Peyer's patch (tissue), 4 donors: ENCODE results near the gene ZNF311.

Experiments
- POLR2A ChIP-seq, 2 donors: fragments of 450-650 bp; IDR thresholded peaks; one replicate each; pipeline ENCODE4 v1.5.1; 2017; ENCODE audit warnings: antibody characterized with exemption in 2 of 2, mild to moderate bottlenecking in 2 of 2, moderate library complexity in 2 of 2
- TF ChIP-seq, protein P1 (sequence below), 6 experiments: fragments of 450-650 bp in 4 of 6; fragments of 200-600 bp in 2 of 6; sonication (generic) in 1 of 6; IDR thresholded peaks; one replicate each; pipeline ENCODE4 v1.5.1; 2017 to 2019; ENCODE audit warnings: antibody characterized with exemption in 6 of 6, mild to moderate bottlenecking in 3 of 6, moderate library complexity in 1 of 6

DNA sequence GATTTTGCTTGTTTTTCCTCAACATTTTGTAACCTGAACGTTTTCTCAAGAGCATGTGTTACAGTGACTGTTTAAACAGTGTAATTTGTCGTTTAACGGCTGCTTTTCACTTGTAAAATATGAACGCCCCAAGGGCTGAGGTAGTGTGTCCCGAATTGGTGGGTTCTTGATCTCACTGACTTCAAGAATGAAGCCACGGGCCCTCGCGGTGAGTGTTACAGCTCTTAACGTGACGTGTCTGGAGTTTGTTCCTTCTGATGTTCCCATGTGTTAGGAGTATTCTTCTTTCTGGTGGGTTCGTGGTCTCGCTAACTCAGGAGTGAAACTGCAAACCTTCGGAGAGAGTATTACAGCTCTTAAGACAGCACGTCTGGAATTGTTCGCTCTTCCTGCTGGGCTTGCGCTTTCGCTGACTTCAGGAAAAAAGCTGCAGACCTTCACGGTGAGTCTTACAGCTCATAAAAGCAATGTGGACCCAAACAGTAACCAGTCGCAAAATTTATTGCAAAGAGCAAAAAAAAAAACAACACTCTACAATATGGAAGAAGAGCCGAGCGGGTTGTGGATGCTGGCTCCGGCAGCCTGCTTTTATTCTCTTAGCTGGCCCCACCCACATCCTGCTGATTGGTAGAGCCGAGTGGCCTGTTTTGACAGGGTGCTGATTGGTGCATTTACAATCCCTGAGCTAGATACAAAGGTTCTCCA, 56.2 kb downstream of the ZNF311 start:
- TF ChIP-seq, protein P1, sequence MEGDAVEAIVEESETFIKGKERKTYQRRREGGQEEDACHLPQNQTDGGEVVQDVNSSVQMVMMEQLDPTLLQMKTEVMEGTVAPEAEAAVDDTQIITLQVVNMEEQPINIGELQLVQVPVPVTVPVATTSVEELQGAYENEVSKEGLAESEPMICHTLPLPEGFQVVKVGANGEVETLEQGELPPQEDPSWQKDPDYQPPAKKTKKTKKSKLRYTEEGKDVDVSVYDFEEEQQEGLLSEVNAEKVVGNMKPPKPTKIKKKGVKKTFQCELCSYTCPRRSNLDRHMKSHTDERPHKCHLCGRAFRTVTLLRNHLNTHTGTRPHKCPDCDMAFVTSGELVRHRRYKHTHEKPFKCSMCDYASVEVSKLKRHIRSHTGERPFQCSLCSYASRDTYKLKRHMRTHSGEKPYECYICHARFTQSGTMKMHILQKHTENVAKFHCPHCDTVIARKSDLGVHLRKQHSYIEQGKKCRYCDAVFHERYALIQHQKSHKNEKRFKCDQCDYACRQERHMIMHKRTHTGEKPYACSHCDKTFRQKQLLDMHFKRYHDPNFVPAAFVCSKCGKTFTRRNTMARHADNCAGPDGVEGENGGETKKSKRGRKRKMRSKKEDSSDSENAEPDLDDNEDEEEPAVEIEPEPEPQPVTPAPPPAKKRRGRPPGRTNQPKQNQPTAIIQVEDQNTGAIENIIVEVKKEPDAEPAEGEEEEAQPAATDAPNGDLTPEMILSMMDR (IDR thresholded peaks at IDR 0.05), result no peak
- no peak for TF ChIP-seq POLR2A (IDR thresholded peaks at IDR 0.05)
